Measurements from ENCODE around the gene PANK1. TPM values are rescaled to one million over a fixed set of nuclear protein-coding genes. Genes with fewer than 3 reads are reported as not detected.

The PANK1 gene
- total RNA-seq, 2 experiments from 2014 or later: 12.1 to 16.1 TPM

- TF ChIP-seq, protein P1, sequence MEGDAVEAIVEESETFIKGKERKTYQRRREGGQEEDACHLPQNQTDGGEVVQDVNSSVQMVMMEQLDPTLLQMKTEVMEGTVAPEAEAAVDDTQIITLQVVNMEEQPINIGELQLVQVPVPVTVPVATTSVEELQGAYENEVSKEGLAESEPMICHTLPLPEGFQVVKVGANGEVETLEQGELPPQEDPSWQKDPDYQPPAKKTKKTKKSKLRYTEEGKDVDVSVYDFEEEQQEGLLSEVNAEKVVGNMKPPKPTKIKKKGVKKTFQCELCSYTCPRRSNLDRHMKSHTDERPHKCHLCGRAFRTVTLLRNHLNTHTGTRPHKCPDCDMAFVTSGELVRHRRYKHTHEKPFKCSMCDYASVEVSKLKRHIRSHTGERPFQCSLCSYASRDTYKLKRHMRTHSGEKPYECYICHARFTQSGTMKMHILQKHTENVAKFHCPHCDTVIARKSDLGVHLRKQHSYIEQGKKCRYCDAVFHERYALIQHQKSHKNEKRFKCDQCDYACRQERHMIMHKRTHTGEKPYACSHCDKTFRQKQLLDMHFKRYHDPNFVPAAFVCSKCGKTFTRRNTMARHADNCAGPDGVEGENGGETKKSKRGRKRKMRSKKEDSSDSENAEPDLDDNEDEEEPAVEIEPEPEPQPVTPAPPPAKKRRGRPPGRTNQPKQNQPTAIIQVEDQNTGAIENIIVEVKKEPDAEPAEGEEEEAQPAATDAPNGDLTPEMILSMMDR (conservative IDR thresholded peaks at IDR 0.05; ENCODE audit: low read length): no peak
- no peak for TF ChIP-seq EZH2phosphoT487 (IDR thresholded peaks at IDR 0.05; ENCODE audit: borderline replicate concordance, low read depth, low read length)
- H3K4me2 ChIP-seq (ENCODE audit: low read length): no peak overlapping the region
- POLR2A ChIA-PET: interaction anchor here (0.5 to 1.0 kb wide), 2 partner anchors 16 to 34 kb away, joined by 3 to 4 read pairs; no protein-coding TSS in a partner anchor
- H3K4me3 ChIP-seq (ENCODE audit: low read depth, low read length, poor library complexity, severe bottlenecking): no peak overlapping the region
- no peaks in the 10 kb centered on the region for H4K20me1 ChIP-seq (ENCODE audit: insufficient read depth, low read length)
- BruUV-seq (replicated peaks): no TSS peak
- no peaks in the 10 kb centered on the region for H3K36me3 ChIP-seq (ENCODE audit: insufficient read depth, low read length)
- H3K27ac ChIP-seq (ENCODE audit: low read depth, low read length, poor library complexity, severe bottlenecking): no peak overlapping the region
- no peaks in the 10 kb centered on the region for H3K9me2 ChIP-seq (ENCODE audit: insufficient read depth, low read length)
- H3K79me2 ChIP-seq (ENCODE audit: insufficient read depth, low read depth, low read length): no peaks in the 10 kb centered on the region
- intact Hi-C loops (cut with micrococcal nuclease; ENCODE audit: unreplicated experiment): no loop called here
- H3K4me1 ChIP-seq (ENCODE audit: insufficient read depth, low read length, poor library complexity, severe bottlenecking): no peaks in the 10 kb centered on the region
- no peak for DNase-seq (ENCODE audit: low spot score)
- no peaks in the 10 kb centered on the region for H3K9me3 ChIP-seq (ENCODE audit: low read length)
- CTCF ChIA-PET (ENCODE audit: unreplicated experiment): no interaction called here
- H2AFZ ChIP-seq (ENCODE audit: low read length): no peak overlapping the region
Observed at GRCh38 chr10:89677341-89677740, 32.3 kb upstream of the PANK1 start.

DNA sequence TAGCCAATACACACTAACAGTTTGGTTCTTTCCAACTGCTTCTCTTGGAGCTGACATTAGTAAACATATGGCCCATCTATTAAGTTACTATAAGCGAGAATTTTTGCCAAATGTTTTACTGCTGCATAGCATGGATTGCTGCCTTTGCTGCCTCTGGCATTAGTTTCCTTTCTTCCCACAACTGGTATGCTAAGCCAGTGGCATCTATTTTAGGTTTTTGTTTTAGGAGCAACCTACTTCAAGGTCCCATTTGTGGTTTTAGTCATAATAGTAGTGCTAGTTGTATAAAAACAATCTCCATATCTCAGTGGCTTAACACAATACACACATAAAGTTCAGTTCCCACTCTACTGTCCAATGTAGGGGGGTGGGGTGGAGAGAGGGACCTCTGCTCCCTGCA lies 25.9 kb upstream of the PANK1 start:
- no peaks in the 10 kb centered on the region for H3K9me2 ChIP-seq (ENCODE audit: insufficient read depth, low read length)
- ChIA-PET CTCF (ENCODE audit: unreplicated experiment) (no interaction called here), POLR2A (interaction anchor here (3.4 kb wide), 1 partner anchor 11 kb away, joined by 12 read pairs; no protein-coding TSS in a partner anchor)
- no peak for DNase-seq (ENCODE audit: low spot score)
- H3K9me3 ChIP-seq (ENCODE audit: low read length): no peaks in the 10 kb centered on the region
- H4K20me1 ChIP-seq (ENCODE audit: insufficient read depth, low read length): no peaks in the 10 kb centered on the region
- BruUV-seq (replicated peaks): no TSS peak
- no peaks in the 10 kb centered on the region for H3K36me3 ChIP-seq (ENCODE audit: insufficient read depth, low read length)
- H3K4me2 ChIP-seq (ENCODE audit: low read length): no peak overlapping the region
- H3K4me1 ChIP-seq (ENCODE audit: insufficient read depth, low read length, poor library complexity, severe bottlenecking): no peaks in the 10 kb centered on the region
- H3K79me2 ChIP-seq (ENCODE audit: insufficient read depth, low read depth, low read length): no peaks in the 10 kb centered on the region
- H2AFZ ChIP-seq (ENCODE audit: low read length): no peak overlapping the region
- no peak for TF ChIP-seq EZH2phosphoT487 (IDR thresholded peaks at IDR 0.05; ENCODE audit: borderline replicate concordance, low read depth, low read length)
- TF ChIP-seq, protein P1 (conservative IDR thresholded peaks at IDR 0.05; ENCODE audit: low read length): no peak
- intact Hi-C loops (cut with micrococcal nuclease; ENCODE audit: unreplicated experiment): no loop called here
- no peak overlapping the region for H3K4me3 ChIP-seq (ENCODE audit: low read depth, low read length, poor library complexity, severe bottlenecking)
- no peak overlapping the region for H3K27ac ChIP-seq (ENCODE audit: low read depth, low read length, poor library complexity, severe bottlenecking)

GRCh38 chr10:89669985-89670384 lies 24.9 kb upstream of the PANK1 start:
- CTCF ChIA-PET (ENCODE audit: unreplicated experiment): interaction anchor here (0.9 kb wide), 1 partner anchor 9 kb away, joined by 4 read pairs; no protein-coding TSS in a partner anchor
- no peaks in the 10 kb centered on the region for H4K20me1 ChIP-seq (ENCODE audit: insufficient read depth, low read length)
- no TSS peak for BruUV-seq (replicated peaks)

More at GRCh38 chr10:89669985-89670384, 24.9 kb upstream of the PANK1 start:
- POLR2A ChIA-PET: interaction anchor here (1.0 to 3.4 kb wide), 3 partner anchors 10 to 16 kb away, joined by 3 to 12 read pairs (median 6); no protein-coding TSS in a partner anchor
- Histone ChIP-seq H3K4me3 (ENCODE audit: low read depth, low read length, poor library complexity, severe bottlenecking) (no peak overlapping the region), H3K4me2 (ENCODE audit: low read length) (no peak overlapping the region), H3K4me1 (ENCODE audit: insufficient read depth, low read length, poor library complexity, severe bottlenecking) (no peaks in the 10 kb centered on the region), H3K27ac (ENCODE audit: low read depth, low read length, poor library complexity, severe bottlenecking) (no peak overlapping the region), H3K9me3 (ENCODE audit: low read length) (no peaks in the 10 kb centered on the region), H3K36me3 (ENCODE audit: insufficient read depth, low read length) (no peaks in the 10 kb centered on the region), H2AFZ (ENCODE audit: low read length) (no peak overlapping the region), H3K9me2 (ENCODE audit: insufficient read depth, low read length) (no peaks in the 10 kb centered on the region), H3K79me2 (ENCODE audit: insufficient read depth, low read depth, low read length) (no peaks in the 10 kb centered on the region)
- TF ChIP-seq EZH2phosphoT487 (IDR thresholded peaks at IDR 0.05; ENCODE audit: borderline replicate concordance, low read depth, low read length): no peak
- TF ChIP-seq, protein P1 (conservative IDR thresholded peaks at IDR 0.05; ENCODE audit: low read length): no peak
- no peak for DNase-seq (ENCODE audit: low spot score)
- intact Hi-C loops (cut with micrococcal nuclease; ENCODE audit: unreplicated experiment): no loop called here
